Dermis microvascular lymphatic vessel endothelial cell (primary cell): ENCODE measurements around the gene RAB40A. TPM values are rescaled to one million over a fixed set of nuclear protein-coding genes. Genes with fewer than 3 reads are reported as not detected.
"Not testable (repeated sequence)": the region's sequence is repeated elsewhere in the genome, so short reads cannot be mapped to it uniquely, and the experiment has no call there.

ENCODE experiments used
- DNase-seq, 2 donors: peaks; one replicate each; pipeline versions ENCODE4 v3.0.0 to v3.0.0-alpha.2; 2010; ENCODE audit warnings: low read depth in 2 of 2
- total RNA-seq: library from RNA; depleted of rRNA; stranded (reverse); fragments of >200 nt; gene quantifications from 2 replicates; pipeline ENCODE4 v1.2.1, GENCODE V29; 2014

Gene RAB40A
- total RNA-seq, 1 donor from 2014 or later: not detected

DNA sequence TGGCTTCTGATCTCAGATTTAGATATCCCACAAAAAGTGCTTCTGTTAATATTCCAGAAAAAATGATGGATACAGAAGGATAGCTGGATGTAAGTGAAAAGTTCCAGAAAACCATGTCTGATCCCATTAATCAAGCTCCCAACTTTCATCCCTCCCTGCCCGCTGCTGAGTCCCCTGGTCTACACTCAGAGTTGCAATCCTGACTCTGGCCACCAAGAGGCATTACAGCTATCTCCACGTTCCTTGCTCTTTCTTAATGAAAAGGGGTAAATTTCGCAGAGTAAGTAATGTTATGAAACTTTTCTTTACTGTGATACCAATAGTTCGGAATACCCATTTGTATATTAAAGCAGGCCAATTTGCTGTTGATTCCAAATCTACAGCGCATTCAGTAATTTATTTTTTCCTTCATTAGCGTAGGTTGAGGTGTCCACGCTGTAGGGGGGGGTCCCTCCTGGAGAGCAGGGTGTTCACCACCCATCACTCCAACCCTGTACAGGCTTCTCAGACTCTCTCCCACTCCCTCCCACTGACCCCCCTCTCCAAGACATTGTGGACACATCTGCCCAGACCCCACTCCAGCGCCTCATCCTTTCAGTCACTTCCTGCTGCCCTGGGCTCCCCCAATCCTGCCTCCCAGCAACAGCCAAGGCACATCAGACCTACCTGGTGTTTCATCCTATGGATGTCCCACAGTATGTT lies 55.1 kb downstream of the RAB40A start:
- peak; percentile 14 to 47 for DNase-seq

DNA sequence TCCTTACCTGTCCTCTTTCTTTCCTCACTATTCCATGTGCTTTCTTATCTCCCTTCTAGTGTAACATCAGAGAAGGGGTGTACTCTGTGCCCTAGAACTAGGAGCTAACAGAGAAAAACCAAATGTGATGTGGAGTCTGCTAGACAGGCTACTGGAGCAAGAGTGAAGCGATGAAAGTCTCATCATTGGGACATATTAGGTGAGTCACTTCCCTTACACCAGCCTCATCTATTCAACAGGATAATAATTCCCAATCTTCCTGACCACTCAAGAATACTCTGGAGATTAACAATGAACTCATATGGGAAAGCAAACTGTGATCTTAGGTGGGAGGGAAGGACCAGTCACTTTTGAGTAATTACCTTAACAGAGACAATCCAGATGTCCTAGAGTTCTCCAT lies 58.1 kb downstream of the RAB40A start:
- no peak for DNase-seq

DNA sequence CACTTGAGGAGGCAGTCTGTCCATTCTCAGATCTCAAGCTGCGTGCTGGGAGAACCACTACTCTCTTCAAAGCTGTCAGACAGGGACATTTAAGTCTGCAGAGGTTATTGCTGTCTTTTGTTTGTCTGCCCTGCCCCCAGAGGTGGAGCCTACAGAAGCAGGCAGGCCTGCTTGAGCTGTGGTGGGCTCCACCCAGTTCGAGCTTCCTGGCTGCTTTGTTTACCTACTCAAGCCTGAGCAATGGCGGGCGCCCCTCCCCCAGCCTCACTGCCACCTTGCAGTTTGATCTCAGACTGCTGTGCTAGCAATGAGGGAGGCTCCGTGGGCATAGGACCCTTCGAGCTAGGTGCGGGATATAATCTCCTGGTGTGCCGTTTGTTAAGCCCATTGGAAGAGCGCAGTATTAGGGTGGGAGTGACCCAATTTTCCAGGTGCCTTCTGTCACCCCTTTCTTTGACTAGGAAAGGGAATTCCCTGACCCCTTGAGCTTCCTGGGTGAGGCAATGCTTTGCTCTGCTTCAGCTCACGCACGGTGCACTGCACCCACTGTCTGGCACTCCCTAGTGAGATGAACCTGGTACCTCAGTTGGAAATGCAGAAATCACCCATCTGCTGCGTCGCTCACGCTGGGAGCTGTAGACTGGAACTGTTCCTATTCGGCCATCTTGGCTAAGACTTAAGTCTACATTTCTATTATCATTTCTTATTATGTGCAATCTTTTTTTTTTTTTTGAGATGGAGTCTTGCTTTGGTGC lies 59.1 kb downstream of the RAB40A start:
- not testable (repeated sequence) for DNase-seq

DNA sequence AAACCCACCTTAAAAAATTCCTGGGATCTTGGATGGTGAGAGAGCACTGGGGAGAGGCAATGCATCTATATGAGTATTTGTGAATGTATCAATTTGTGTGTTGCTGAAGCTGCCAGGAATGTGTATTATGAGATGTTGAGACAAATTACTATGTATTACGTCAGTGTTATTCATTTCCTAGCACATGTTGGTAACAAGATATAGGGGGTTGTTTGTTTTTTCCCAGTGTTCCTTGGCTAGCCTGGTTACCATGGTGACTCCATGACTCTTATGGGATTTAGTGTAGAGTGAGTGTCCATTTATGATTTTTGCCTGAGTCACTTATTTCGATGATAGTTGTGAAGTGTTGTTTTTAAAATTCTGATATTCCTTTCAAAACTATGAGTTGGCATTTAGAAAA lies 65.6 kb downstream of the RAB40A start:
- DNase-seq: peak; percentile 41 to 94

Other genes starting within 250 kb of the RAB40A start
- gene TCEAL5, start 242.7 kb downstream of the RAB40A start, total RNA-seq: not detected in 2 replicates
- gene BEX2, start 208.5 kb downstream of the RAB40A start, total RNA-seq: 0.77 and 1.1 TPM in 2 replicates
- 0.26 and 0.38 TPM in 2 replicates for gene TCEAL7, start 189.2 kb downstream of the RAB40A start, total RNA-seq
- 44.4 and 48.3 TPM in 2 replicates for gene TCEAL9, start 163.0 kb downstream of the RAB40A start, total RNA-seq
- 159 and 190 TPM in 2 replicates for gene BEX3, start 143.0 kb downstream of the RAB40A start, total RNA-seq
- 21.8 and 24.5 TPM in 2 replicates for gene TCEAL4, start 66.0 kb upstream of the RAB40A start, total RNA-seq
- 4.6 and 4.7 TPM in 2 replicates for gene TCEAL3, start 88.5 kb upstream of the RAB40A start, total RNA-seq
- gene TCEAL1, start 109.5 kb upstream of the RAB40A start, total RNA-seq: 14.5 and 15.0 TPM in 2 replicates
- gene MORF4L2, start 167.2 kb upstream of the RAB40A start, total RNA-seq: 387 and 448 TPM in 2 replicates
- 0.13 TPM in 1 of 2 replicates, not detected in the other for gene TMEM31, start 191.4 kb upstream of the RAB40A start, total RNA-seq